T-helper 1 cell treated with Interleukin-12 subunit alpha and Interleukin-12 subunit beta and Interleukin-4 antibody, amounts not matched to agents 30 μg/mL and 1 μg/mL, for 36 hours (primary cell): ENCODE data around the gene TMCC2.
A peak's percentile ranks its signal among the peaks of the same experiment; 100 is the strongest.
"Not testable (repeated sequence)": the region's sequence is repeated elsewhere in the genome, so short reads cannot be mapped to it uniquely, and the experiment has no call there.

Source experiments
- H3K27ac Mint-ChIP-seq: one replicate; pipeline ENCODE4 v1.8.0; 2021; ENCODE audit warnings: mild to moderate bottlenecking, mixed read lengths
- H3K27me3 Mint-ChIP-seq: one replicate; pipeline ENCODE4 v1.8.0; 2021; ENCODE audit warnings: low read depth, mixed read lengths
- H3K36me3 Mint-ChIP-seq: one replicate; pipeline ENCODE4 v1.8.0; 2021; ENCODE audit warnings: low read depth, mixed read lengths
- H3K4me1 Mint-ChIP-seq: one replicate; pipeline ENCODE4 v1.8.0; 2021; ENCODE audit warnings: low read depth, mixed read lengths
- H3K4me3 Mint-ChIP-seq: one replicate; pipeline ENCODE4 v1.8.0; 2021; ENCODE audit warnings: mild to moderate bottlenecking, moderate library complexity, mixed read lengths
- H3K9me3 Mint-ChIP-seq: one replicate; pipeline ENCODE4 v1.8.0; 2021; ENCODE audit warnings: mixed read lengths

Gene TMCC2

GRCh38 chr1:205269711-205270110 lies 42.0 kb downstream of the TMCC2 start:
- H3K9me3 Mint-ChIP-seq = no peaks in the 10 kb centered on the region
- no peak overlapping the region for H3K27ac Mint-ChIP-seq
- no peaks in the 10 kb centered on the region for H3K36me3 Mint-ChIP-seq
- H3K4me1 Mint-ChIP-seq = peaks cover 19% of the 10 kb centered on the region
- H3K4me3 Mint-ChIP-seq = no peak overlapping the region
- H3K27me3 Mint-ChIP-seq = no peaks in the 10 kb centered on the region

- H3K36me3 Mint-ChIP-seq = no peaks in the 10 kb centered on the region
- no peaks in the 10 kb centered on the region for H3K9me3 Mint-ChIP-seq
- peaks cover 22% of the 10 kb centered on the region for H3K4me1 Mint-ChIP-seq
- H3K4me3 Mint-ChIP-seq = no peak overlapping the region
- no peak overlapping the region for H3K27ac Mint-ChIP-seq
- H3K27me3 Mint-ChIP-seq = no peaks in the 10 kb centered on the region
These were observed 42.5 kb downstream of the TMCC2 start for GRCh38 chr1:205270271-205270670.

- Mint-ChIP-seq H3K27ac (no peak overlapping the region), H3K9me3 (no peaks in the 10 kb centered on the region), H3K4me3 (no peak overlapping the region), H3K27me3 (no peaks in the 10 kb centered on the region), H3K36me3 (no peaks in the 10 kb centered on the region), H3K4me1 (peaks cover 25% of the 10 kb centered on the region)
These were observed 43.0 kb downstream of the TMCC2 start for GRCh38 chr1:205270764-205271163.

- Mint-ChIP-seq H3K9me3 (no peaks in the 10 kb centered on the region), H3K27ac (no peak overlapping the region), H3K4me1 (peaks cover 26% of the 10 kb centered on the region), H3K4me3 (no peak overlapping the region), H3K27me3 (no peaks in the 10 kb centered on the region), H3K36me3 (no peaks in the 10 kb centered on the region)
These were observed 43.5 kb downstream of the TMCC2 start for GRCh38 chr1:205271277-205271676.

- Mint-ChIP-seq H3K36me3 (no peaks in the 10 kb centered on the region), H3K4me1 (peaks cover 25% of the 10 kb centered on the region), H3K9me3 (no peaks in the 10 kb centered on the region), H3K27me3 (no peaks in the 10 kb centered on the region), H3K27ac (no peak overlapping the region), H3K4me3 (no peak overlapping the region)
These were observed 44.0 kb downstream of the TMCC2 start for GRCh38 chr1:205271745-205272144.

GRCh38 chr1:205272536-205272935 lies 44.8 kb downstream of the TMCC2 start:
- Mint-ChIP-seq H3K36me3 (no peaks in the 10 kb centered on the region), H3K27me3 (no peaks in the 10 kb centered on the region), H3K4me1 (peaks cover 20% of the 10 kb centered on the region), H3K27ac (no peak overlapping the region), H3K4me3 (no peak overlapping the region), H3K9me3 (no peaks in the 10 kb centered on the region)

- Mint-ChIP-seq H3K4me1 (peaks cover 24% of the 10 kb centered on the region), H3K36me3 (no peaks in the 10 kb centered on the region), H3K27ac (no peak overlapping the region), H3K27me3 (peaks cover 5% of the 10 kb centered on the region), H3K9me3 (no peaks in the 10 kb centered on the region), H3K4me3 (no peak overlapping the region)
These were observed 45.8 kb downstream of the TMCC2 start for GRCh38 chr1:205273551-205273982.

GRCh38 chr1:205274041-205274691 lies 46.4 kb downstream of the TMCC2 start:
- H3K36me3 Mint-ChIP-seq = no peaks in the 10 kb centered on the region
- peaks cover 27% of the 10 kb centered on the region for H3K4me1 Mint-ChIP-seq
- no peak overlapping the region for H3K27ac Mint-ChIP-seq
- H3K27me3 Mint-ChIP-seq = peaks cover 6% of the 10 kb centered on the region
- no peaks in the 10 kb centered on the region for H3K9me3 Mint-ChIP-seq
- H3K4me3 Mint-ChIP-seq = no peak overlapping the region

GRCh38 chr1:205275133-205275532 lies 47.4 kb downstream of the TMCC2 start:
- H3K27me3 Mint-ChIP-seq = peaks cover 6% of the 10 kb centered on the region
- H3K4me3 Mint-ChIP-seq = no peak overlapping the region
- peaks cover 35% of the 10 kb centered on the region for H3K4me1 Mint-ChIP-seq
- H3K27ac Mint-ChIP-seq = no peak overlapping the region
- H3K36me3 Mint-ChIP-seq = no peaks in the 10 kb centered on the region
- H3K9me3 Mint-ChIP-seq = no peaks in the 10 kb centered on the region

- no peak overlapping the region for H3K27ac Mint-ChIP-seq
- H3K9me3 Mint-ChIP-seq = no peaks in the 10 kb centered on the region
- peaks cover 3% of the 10 kb centered on the region for H3K36me3 Mint-ChIP-seq
- no peak overlapping the region for H3K4me3 Mint-ChIP-seq
- peaks cover 42% of the 10 kb centered on the region for H3K4me1 Mint-ChIP-seq
- peaks cover 6% of the 10 kb centered on the region for H3K27me3 Mint-ChIP-seq
These were observed 48.4 kb downstream of the TMCC2 start for GRCh38 chr1:205275916-205276688.

- Mint-ChIP-seq H3K27me3 (peaks cover 6% of the 10 kb centered on the region), H3K4me3 (no peak overlapping the region), H3K4me1 (peaks cover 42% of the 10 kb centered on the region), H3K27ac (no peak overlapping the region), H3K9me3 (no peaks in the 10 kb centered on the region), H3K36me3 (peaks cover 3% of the 10 kb centered on the region)
These were observed 48.9 kb downstream of the TMCC2 start for GRCh38 chr1:205276689-205277065.

- Mint-ChIP-seq H3K4me3 (peak overlapping the region; percentile 53), H3K27me3 (peaks cover 12% of the 10 kb centered on the region), H3K4me1 (peaks cover 50% of the 10 kb centered on the region), H3K36me3 (peaks cover 3% of the 10 kb centered on the region), H3K9me3 (no peaks in the 10 kb centered on the region), H3K27ac (peak overlapping the region; percentile 77)
These were observed 52.2 kb downstream of the TMCC2 start for GRCh38 chr1:205279986-205280385.

- Mint-ChIP-seq H3K27me3 (peaks cover 12% of the 10 kb centered on the region), H3K4me1 (peaks cover 53% of the 10 kb centered on the region), H3K27ac (peak overlapping the region; percentile 77)
- not testable (repeated sequence) for H3K36me3 Mint-ChIP-seq, H3K4me3 Mint-ChIP-seq, H3K9me3 Mint-ChIP-seq
These were observed 53.1 kb downstream of the TMCC2 start for GRCh38 chr1:205280666-205281395.

- Mint-ChIP-seq H3K4me3 (peak overlapping the region; percentile 9), H3K27me3 (peaks cover 8% of the 10 kb centered on the region), H3K9me3 (no peaks in the 10 kb centered on the region), H3K36me3 (peaks cover 3% of the 10 kb centered on the region), H3K4me1 (peaks cover 70% of the 10 kb centered on the region), H3K27ac (peak overlapping the region; percentile 46)
These were observed 55.8 kb downstream of the TMCC2 start for GRCh38 chr1:205283270-205284147.
